Cardiac fibroblast (primary cell): Measurements from ENCODE around the gene EGR2.
A peak's percentile ranks its signal among the peaks of the same experiment; 100 is the strongest.

ENCODE experiments used
- DNase-seq, 2 donors: peaks; one replicate each; pipeline versions ENCODE4 v3.0.0 to v3.0.0-alpha.2; 2010; ENCODE audit warnings: low read depth in 2 of 2
- H3K4me3 ChIP-seq, 2 donors: replicated peaks in 1 of 2; 1 replicate in 1 of 2; 2 replicates in 1 of 2; pipeline ENCODE4 v1.5.1; 2011; ENCODE audit warnings: low read depth in 2 of 2, low read length in 2 of 2, mild to moderate bottlenecking in 2 of 2, moderate library complexity in 1 of 2
- CTCF ChIP-seq: IDR thresholded peaks from one replicate; pipeline ENCODE4 v1.5.1; 2011; ENCODE audit warnings: low read depth, mild to moderate bottlenecking, low read length, inconsistent platforms

The EGR2 gene

DNA sequence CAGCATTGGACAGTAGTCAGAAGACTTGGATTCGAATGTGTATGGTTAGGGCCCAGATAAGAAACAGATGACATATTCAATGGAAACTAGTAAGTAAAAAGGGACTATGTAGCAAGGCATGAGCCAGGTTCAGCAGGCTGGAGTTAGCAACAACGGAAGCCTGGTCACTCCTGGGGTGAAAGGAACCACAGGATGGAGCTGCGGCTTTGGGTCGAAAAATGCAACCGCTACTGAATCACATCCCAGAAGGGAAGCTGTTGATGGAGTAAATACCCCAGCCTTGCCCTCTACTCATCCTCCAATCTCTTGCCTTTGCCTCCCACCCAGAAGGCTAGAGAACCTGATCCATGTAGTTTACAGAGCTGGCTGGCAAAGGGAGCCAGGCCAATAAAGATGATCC, 37.5 kb upstream of the EGR2 start:
- no peak overlapping the region for H3K4me3 ChIP-seq
- no peak for TF ChIP-seq CTCF
- DNase-seq: no peak

GRCh38 chr10:62852961-62853702, 37.0 kb upstream of the EGR2 start:
- no peak for TF ChIP-seq CTCF
- H3K4me3 ChIP-seq: no peak overlapping the region
- no peak for DNase-seq

DNA sequence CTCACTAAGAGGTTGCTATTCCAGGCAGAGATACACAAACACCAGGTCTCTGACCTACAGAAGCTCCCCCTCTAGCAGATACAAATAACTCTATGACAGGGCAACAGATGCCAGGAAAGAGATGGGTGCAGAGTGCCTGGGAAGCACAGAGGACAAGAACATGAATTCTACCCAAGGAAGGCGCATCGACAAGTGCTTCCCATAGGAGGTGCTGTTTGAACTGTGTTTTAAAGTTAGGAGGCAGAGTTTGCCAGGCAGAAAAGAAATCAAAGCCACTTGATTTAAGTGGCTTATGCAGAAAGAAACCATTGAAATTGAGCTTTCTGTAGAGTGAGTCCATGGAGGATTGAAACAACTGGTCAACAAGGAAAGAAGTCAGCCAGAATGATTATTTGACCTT, 35.3 kb upstream of the EGR2 start:
- peak; percentile 17 to 63 for DNase-seq
- peak; percentile 57 for TF ChIP-seq CTCF

GRCh38 chr10:62850646-62851045, 34.5 kb upstream of the EGR2 start:
- no peak overlapping the region for H3K4me3 ChIP-seq
- TF ChIP-seq CTCF: no peak
- DNase-seq: no peak

More for the DNA sequence above, 35.3 kb upstream of the EGR2 start:
- no peak overlapping the region for H3K4me3 ChIP-seq

- no peak for DNase-seq
- no peak for TF ChIP-seq CTCF
- no peak overlapping the region for H3K4me3 ChIP-seq
Measured at GRCh38 chr10:62847433-62847832, 31.3 kb upstream of the EGR2 start.

DNA sequence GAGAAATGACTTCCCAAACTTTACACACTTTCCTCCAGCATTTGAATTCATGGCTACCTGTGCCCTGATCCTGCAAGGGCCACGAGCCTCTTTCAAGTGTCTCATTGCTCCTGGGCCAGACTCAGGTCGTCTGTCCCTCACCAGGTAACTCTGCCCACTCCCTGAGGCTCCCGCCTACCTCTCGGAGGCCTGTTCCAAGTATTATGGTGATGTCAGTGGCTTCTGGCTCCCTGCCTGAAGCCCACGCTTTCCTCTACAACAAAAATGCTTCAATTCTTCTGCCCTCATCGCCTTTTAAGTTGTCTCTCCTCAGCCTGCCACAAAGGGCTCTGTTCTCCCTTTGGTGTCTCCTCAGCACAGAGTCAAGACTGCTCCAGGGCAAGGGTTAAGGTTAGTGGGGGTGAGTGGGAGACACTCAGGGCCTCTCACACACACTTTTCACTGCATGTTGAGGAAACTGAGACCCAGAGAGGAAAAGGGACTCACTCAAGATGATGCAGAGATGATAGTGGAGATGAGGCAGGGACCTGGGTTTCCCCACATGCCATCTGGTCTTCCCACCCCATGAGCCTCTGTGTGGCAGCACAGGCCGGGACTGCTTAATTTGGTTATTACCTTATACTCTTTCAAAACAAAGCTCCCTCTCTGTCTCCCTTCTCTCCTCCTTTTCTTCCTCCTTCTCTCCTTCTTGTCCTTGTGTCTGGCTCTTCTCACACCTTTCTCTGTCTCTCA, 28.3 kb upstream of the EGR2 start:
- H3K4me3 ChIP-seq: no peak overlapping the region
- no peak for DNase-seq
- TF ChIP-seq CTCF: no peak
